Measurements from ENCODE around the gene SIGLEC6.

Gene SIGLEC6

DNA sequence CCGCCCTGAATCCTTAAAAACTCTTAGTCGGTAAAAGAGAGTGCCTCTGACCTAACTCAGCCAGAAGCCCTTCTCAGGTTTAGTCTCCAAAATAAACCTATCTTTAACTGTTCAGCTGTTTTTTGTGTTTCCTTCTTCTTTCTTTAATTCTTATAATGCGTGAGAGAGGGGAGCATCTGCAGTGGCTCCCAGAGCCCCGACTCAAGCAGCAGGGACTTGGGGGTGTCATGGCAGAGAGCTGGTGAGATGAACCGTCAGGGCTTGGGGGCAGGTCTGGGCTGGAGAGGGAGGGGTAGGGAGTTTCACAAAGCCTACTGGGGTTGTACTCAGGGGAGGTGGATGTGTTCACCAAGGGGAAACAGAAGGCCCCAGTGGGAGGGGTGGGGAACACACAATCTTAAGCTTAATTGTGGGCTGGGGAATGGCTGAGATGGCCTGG lies 16.8 kb upstream of the SIGLEC6 start:
- DNase-seq, result no peak

DNA sequence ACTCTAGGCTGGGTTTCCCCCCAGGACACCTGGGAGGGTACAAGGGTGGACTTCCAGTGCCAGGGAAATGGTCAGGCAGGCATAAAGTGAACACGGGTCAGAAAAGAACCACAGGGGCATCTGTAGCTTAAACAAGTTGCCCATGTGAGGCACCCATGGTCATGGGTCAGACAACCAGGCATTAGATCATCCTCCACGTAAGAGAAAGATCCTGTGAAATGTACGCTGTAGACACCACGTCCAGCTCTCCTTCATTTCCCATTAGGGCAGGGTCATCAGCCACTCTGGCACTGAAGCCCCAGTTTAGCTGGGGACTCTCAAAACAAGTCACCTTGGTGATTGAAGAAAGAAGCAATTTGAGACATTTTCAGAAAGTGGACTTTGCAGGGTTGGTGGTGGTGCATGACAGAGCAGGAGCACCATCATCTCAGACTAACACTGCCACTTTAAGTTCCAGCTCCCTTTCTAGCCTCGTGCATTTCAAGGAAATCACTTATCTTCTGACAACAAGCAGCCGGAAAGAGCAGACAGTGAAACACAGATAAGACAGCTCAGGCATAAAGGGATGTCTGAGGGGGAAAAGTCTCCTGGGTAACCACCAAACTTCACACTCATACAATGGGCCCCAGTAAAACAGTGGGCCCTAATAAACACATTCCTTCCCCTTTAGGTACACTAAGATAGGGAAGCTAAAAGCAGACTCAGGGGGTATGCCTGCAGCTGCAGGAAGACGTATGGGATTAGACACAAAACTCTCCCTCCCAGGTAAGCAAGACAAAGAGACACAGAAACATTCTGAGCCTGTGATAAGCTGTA lies 16.1 kb upstream of the SIGLEC6 start:
- DNase-seq, result no peak

DNA sequence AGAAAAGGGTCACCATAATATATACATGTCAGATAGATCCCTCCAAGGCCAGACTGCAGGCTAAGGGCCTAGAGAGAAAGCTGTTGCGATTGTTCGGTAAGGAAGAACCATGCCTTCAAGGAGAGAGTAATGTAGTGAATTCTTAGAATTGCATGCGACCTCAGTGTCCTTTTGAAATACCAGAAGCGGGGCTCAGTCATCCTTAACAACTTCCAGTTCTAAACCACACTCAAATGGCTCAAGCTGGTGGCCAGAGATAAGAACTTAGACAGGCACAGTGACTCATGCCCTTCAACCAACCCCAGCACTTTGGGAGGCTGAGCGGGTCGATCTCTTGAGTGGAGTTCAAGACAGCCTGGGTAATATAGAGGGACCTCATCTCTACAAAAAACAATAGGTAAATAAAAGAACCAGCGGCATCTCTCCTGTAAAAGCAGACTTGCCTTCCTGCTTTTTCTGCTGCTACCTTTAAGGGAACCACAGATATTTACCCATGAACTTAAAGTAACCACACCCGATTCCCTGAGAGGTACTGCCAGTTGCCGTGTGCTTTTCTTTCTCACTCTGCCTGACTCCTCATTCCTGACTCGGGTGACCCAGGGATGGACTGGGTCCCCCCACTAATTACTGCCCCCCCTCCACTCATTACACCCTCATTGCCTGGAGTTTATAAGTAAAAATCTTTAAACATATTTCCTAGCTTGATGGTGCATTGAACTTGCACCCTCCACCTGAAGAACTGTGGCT lies 15.4 kb upstream of the SIGLEC6 start:
- DNase-seq, result no peak

DNA sequence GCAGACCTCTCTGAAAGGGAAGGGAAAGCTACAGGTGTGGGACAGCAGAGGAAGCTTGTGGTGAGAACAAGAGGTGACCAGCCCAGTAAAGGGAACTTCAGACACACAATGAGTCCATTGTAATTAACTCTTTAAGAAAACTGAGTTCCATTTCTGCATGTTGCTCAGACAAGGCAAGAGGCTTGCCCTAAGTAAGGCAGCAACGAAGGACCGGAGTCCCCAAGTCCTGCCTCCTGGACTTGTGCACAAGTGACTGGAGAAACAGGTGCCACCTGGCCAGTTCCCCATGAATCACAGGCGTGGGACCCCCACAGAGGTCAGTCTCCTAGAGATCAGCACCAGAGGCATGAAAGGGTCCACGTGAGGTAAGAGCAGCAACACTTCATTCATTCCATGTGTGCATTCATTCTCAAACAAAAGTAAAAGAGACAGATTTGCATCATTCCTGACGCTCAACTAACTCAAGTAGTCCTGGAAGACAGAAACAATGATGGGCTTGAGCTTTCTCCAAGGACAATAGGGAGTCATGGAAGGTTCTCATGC lies 14.7 kb upstream of the SIGLEC6 start:
- no peak for DNase-seq

DNA sequence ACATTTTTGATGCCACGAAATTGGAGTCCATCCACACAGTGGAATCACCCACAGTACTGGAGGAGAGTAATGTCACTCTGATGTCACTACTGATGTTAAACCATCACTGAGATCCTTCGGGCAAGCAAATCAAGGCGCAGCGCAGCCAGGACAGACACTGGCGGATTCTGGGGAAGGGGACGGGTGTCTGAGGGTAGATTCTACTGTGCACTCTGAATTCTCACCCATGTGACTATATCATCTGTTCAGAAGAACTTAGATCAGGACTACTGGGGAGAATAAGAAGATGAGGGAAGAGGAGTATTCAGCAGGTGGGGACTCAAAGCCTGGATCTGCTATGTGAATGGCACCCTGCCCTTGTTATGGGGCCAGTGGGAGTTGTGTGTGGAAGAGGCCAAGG lies 12.6 kb upstream of the SIGLEC6 start:
- no peak for DNase-seq

DNA sequence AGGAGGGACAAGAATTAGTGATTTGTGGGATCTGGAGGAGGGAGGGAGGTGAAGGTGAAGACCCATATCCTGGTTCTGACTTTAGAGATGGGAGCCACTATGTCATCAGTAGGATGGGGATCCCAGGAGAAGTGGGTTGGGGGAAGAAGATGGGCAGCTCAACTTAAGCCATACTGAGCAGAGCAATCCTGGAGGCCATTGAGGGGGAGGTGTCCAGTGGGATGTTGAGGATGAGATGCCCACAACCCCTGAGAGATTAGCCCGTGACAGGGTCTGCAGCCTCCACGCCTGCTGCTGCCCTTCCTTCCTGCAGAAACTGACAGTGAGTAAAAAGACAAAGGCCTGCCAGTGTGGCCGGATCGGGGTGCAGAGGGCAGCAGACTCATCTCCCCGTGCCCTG lies 11.2 kb upstream of the SIGLEC6 start:
- DNase-seq, result no peak

DNA sequence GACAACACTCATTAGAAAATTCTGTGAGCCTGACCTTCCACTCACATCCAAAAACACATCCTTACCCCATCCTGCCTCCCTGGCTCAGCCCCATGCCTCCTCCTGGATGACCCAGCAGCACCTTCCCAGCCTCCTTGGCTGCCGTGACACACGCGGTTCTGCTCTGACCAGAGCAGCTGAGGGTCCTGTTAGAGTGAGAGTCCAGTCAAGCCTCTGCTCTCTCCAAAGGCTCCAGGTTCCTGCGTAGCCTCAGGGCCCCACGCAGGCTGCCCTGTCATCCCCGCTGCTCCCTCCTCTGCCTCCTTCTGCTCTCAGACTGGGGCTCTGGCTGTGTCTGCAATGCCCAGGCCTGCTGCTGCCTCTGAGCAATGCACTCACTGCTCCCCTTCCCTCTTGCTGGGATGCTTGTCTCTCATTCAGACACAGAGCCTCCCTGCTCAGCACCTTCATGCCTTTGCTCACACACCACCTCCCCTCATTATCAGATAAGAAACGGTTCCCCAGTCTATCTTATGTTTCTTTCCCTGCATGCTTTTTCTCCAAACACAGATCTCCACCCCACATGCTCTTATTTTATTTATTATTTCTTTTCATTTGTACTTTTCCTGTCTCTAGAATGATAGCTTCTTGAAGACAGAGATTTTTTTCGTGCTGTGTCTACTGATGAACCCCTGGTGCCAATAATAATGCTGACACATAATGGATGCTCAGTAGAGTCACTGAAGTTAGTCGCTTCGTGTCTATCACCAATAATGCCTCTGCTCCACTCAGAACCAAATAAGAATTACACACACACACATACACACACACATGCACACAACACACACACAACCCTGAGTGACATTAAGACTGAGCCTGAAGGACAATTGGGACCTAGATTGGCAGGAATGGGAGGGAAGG lies 10.2 kb upstream of the SIGLEC6 start:
- DNase-seq, result no peak

DNA sequence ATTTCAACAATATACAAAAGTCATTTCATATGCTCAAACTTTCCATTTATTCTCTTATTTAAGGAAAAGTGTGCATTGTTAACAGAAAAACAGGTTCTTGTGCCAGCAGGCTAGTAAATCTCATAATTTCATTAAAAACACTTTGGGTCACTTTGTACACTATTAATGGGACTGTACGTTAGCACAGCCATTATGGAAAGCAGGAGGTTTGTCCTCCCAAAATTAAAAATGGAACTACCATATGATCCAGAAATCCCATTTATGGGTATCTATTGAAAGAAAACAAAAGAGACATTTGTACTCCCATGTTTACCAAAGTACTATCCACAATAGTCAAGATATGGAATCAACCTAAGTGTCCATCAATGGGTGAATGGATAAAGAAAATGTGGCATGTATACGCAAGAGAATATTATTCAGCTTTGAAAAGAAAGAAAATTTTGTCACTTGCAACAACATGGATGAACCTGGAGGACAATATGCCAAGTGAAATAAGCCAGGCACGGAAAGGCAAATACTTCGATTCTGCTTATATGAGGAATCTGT lies 8.4 kb upstream of the SIGLEC6 start:
- no peak for DNase-seq

DNA sequence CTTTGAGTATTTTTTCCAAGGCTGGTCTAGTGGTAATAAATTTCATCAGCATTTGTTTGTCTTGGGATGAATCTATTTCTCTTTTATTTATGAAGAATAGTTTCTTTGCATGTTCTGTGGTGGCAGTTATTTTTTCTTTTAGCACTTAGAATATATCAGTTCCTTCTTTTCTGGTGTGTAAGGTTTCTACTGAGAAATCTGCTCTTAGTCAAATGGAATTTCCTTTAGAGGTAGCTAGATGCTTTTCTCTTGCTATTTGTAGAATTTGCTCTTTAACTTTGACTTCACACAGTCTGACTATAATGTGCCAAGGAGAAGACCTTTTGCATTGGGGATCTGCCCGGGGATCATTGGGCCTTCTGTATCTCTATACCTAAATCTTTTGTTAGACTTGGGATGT lies 4.1 kb upstream of the SIGLEC6 start:
- DNase-seq, result no peak

DNA sequence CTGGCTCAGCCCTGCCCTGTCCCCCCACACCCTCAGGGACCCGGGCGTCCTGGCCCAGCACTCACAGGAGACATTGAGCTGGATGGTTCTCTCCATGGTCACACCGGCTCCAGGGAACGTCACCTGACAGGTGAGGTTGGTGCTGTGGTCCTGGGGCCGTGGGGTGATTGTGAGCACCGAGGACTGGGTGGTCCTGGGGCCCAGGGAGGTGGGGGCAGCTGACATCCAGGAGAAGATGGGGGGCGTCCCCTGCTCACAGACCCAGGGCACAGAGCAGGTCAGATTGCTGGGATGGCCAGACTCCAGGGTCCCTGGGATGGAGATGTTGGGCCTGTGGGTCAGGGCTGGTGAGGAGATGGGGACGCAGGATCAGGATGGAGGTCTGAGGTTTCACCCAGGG lies 854 bp downstream of the SIGLEC6 start:
- DNase-seq, result no peak

- no peak for DNase-seq
Measured at GRCh38 chr19:51529301-51529700, 2.2 kb downstream of the SIGLEC6 start.

- no peak for DNase-seq
Measured at GRCh38 chr19:51525651-51526050, 5.8 kb downstream of the SIGLEC6 start.

GRCh38 chr19:51524666-51525264 lies 6.7 kb downstream of the SIGLEC6 start:
- no peak for DNase-seq

GRCh38 chr19:51521781-51522180 lies 9.7 kb downstream of the SIGLEC6 start:
- no peak for DNase-seq

- no peak for DNase-seq
Measured at GRCh38 chr19:51521357-51521756, 10.1 kb downstream of the SIGLEC6 start.

DNA sequence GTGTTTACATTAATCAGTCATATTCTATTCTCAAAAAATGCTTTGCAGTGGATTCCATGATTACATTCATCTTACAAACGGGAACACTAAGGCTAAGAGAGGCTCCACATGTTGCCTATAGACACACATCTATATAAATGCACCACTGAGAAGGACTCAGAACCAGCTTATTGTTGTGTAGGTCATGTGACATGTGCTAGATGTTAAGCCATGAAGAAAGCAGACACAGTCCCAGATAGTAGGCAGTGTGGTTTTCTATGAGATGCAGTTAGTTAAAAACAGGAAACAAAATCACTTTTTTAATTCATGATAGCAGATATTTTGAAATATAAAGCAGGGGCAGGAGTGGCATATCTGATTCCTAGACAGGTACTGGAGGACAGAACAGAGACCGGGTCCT lies 10.7 kb downstream of the SIGLEC6 start:
- no peak for DNase-seq

GRCh38 chr19:51514866-51515481 lies 16.5 kb downstream of the SIGLEC6 start:
- no peak for DNase-seq

DNA sequence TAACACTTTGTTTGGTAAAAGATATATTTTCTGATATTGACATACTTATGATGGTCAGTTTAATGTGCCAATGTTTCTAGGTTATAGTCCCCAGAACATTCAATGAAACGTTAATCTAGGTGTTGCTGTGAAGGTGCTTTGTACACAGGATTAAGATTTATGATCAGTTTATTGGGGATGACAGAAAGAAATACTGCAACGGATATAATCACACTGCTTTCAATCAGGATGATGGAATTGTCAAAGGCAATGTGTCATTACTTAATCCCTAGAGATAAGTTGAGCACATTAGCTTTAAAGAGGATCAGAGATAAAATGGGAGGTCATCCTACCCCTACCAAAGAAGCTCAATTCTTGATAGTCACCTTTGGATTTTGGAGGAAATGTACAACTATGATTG lies 17.5 kb downstream of the SIGLEC6 start:
- no peak for DNase-seq

DNA sequence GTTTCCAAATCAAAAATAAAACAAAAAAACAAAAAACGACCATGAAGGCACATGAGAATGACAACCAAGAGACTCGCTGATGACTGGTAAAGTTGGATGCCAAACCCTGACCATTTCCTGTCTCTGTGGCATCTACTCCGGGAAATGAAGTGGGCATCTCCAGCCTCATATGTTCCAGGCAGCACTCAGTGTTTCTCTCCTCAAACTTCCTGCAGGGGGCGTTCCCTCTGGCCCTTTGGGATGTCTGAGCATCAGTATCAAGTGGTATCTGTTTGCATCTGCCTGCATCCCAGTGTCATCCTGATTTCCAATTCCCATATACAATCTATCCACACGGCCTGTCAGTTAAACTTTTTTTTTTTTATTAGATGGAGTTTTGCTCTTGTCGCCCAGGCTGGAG lies 20.1 kb downstream of the SIGLEC6 start:
- DNase-seq, result no peak

GRCh38 chr19:51509823-51510660 lies 21.4 kb downstream of the SIGLEC6 start:
- DNase-seq, result no peak
